Endothelial cell (in vitro differentiated cells): ENCODE data around the gene PRDM15. TPM values are rescaled to one million over a fixed set of nuclear protein-coding genes. Genes with fewer than 3 reads are reported as not detected.

Source experiments
- DNase-seq: peaks from one replicate; pipeline ENCODE4 v3.0.0; 2021; ENCODE audit warnings: low spot score
- H3K27ac Mint-ChIP-seq: one replicate; pipeline ENCODE4 v1.8.0; 2021; ENCODE audit warnings: mixed read lengths, inconsistent platforms; ENCODE audit not compliant: unreplicated experiment
- H3K27me3 Mint-ChIP-seq: one replicate; pipeline ENCODE4 v1.8.0; 2021; ENCODE audit warnings: mild to moderate bottlenecking, moderate library complexity, mixed read lengths, inconsistent platforms; ENCODE audit not compliant: unreplicated experiment
- H3K36me3 Mint-ChIP-seq: one replicate; pipeline ENCODE4 v1.8.0; 2021; ENCODE audit warnings: mild to moderate bottlenecking, low read depth, mixed read lengths, inconsistent platforms; ENCODE audit not compliant: unreplicated experiment
- H3K4me1 Mint-ChIP-seq: one replicate; pipeline ENCODE4 v1.8.0; 2021; ENCODE audit warnings: mild to moderate bottlenecking, mixed read lengths, inconsistent platforms; ENCODE audit not compliant: unreplicated experiment
- H3K4me3 Mint-ChIP-seq: one replicate; pipeline ENCODE4 v1.8.0; 2021; ENCODE audit warnings: mild to moderate bottlenecking, mixed read lengths, inconsistent platforms; ENCODE audit not compliant: unreplicated experiment
- H3K9me3 Mint-ChIP-seq: one replicate; pipeline ENCODE4 v1.8.0; 2021; ENCODE audit warnings: mixed read lengths, inconsistent platforms; ENCODE audit not compliant: unreplicated experiment
- total RNA-seq: library from RNA; stranded (reverse); fragmentation: NEBNext Ultra II Directional; extraction: Animal tissue kit (Norgen Biotek cat#: 25700); gene quantifications from one replicate; pipeline ENCODE4 v1.2.1, GENCODE V29; 2021; ENCODE audit not compliant: unreplicated experiment
- TF ChIP-seq, protein P1 (sequence below): fragments of 200-600 bp; sonication (generic); IDR thresholded peaks from one replicate; pipeline ENCODE4 v1.5.0; 2021; ENCODE audit warnings: antibody characterized with exemption; ENCODE audit not compliant: unreplicated experiment

The PRDM15 gene
- total RNA-seq, 1 donor from 2014 or later, result 7.5 TPM

DNA sequence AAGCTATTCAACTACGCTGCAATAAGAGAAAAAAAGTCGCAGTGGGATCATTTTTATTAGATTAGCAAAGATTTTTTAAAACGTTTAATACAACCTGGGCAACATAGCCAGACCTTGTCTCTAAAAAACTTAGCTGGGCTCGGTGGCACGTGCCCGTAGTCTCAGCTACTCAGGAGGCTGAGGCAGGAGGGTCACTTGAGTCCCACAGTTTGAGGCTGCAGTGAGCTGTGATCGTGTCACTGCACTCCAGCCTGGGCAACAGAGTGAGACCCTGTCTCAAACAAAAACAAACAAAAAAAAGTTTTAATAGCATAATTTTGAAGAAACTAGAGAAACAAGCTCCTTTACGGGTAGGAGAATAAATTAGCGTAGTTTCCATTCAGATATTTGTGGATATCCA is 1.0 kb upstream of the PRDM15 start:
- no peak for DNase-seq
- no peak overlapping the region for H3K4me3 Mint-ChIP-seq
- peaks cover 3% of the 10 kb centered on the region for H3K4me1 Mint-ChIP-seq
- H3K36me3 Mint-ChIP-seq, result peaks cover 5% of the 10 kb centered on the region
- no peaks in the 10 kb centered on the region for H3K9me3 Mint-ChIP-seq
- peaks cover 13% of the 10 kb centered on the region for H3K27me3 Mint-ChIP-seq
- H3K27ac Mint-ChIP-seq, result no peak overlapping the region
- TF ChIP-seq, protein P1, sequence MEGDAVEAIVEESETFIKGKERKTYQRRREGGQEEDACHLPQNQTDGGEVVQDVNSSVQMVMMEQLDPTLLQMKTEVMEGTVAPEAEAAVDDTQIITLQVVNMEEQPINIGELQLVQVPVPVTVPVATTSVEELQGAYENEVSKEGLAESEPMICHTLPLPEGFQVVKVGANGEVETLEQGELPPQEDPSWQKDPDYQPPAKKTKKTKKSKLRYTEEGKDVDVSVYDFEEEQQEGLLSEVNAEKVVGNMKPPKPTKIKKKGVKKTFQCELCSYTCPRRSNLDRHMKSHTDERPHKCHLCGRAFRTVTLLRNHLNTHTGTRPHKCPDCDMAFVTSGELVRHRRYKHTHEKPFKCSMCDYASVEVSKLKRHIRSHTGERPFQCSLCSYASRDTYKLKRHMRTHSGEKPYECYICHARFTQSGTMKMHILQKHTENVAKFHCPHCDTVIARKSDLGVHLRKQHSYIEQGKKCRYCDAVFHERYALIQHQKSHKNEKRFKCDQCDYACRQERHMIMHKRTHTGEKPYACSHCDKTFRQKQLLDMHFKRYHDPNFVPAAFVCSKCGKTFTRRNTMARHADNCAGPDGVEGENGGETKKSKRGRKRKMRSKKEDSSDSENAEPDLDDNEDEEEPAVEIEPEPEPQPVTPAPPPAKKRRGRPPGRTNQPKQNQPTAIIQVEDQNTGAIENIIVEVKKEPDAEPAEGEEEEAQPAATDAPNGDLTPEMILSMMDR, result no peak

DNA sequence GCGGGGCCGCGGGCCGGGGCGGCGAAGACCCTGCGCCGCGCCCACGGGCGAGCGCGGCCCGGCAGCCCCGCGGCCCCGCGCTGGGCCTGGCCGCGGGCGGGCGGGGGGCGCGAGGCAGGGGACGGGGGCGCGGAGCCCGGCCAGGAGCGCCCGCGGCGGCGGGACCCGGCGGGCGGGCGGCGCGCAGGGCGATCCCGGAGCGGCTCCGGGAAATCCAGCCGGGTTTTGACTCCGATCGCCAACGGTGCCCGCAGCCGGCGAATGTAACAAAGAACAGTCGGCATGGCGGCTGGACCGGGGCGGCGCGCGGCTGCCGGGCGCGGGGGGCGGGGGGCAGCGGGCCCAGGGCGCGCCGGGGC is 334 bp downstream of the PRDM15 start:
- Mint-ChIP-seq H3K27me3 (peaks cover 13% of the 10 kb centered on the region), H3K27ac (no peak overlapping the region), H3K4me3 (no peak overlapping the region), H3K36me3 (peaks cover 5% of the 10 kb centered on the region), H3K4me1 (peaks cover 3% of the 10 kb centered on the region), H3K9me3 (no peaks in the 10 kb centered on the region)
- peak; percentile 80 for DNase-seq
- TF ChIP-seq, protein P1, result no peak

DNA sequence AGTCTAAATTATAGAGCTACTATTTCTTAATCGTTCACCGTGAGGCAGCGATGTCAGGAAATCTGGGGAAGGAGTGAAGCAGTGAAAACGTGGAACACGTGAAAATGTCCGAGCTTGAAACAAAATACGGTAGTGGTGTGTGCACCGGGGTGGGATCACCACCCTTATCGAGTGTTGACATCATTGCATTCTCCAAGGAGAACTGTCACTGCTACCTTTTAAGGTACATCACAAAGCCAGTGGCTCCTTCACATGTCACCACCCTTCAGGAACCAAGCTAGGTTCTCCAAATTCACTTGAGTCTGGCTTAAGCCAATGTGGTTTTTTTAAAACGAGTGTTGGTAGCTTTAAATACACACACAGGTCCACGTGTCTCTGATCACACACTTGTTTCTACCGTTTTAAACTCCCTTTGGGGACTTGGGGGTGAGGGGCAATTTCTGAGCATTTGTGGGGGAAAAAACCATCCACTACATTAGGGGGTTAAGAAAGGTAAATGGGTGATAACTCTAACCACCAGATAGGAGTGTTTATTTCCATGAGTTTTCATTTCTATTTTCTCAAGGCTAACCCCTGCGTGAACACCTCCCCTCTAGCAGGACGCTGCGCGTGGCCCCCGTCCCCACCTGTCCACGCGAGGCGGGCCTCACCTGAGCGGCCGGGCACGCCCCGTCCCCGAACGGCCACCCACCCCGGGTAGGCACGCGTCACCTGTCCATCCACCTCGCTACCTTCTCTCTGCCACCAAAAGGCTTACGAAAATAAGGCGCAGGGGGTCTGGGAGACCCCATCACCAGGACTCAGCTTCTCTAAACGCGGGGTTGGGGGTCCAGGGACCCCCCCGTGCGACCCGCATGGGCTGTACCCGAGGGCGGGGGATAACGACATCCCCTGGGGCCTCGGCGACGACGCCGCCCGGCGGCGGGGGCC is 978 bp downstream of the PRDM15 start:
- Mint-ChIP-seq H3K27me3 (peaks cover 13% of the 10 kb centered on the region), H3K36me3 (peaks cover 9% of the 10 kb centered on the region), H3K27ac (peak overlapping the region; percentile 74), H3K4me3 (peak overlapping the region; percentile 93), H3K9me3 (no peaks in the 10 kb centered on the region), H3K4me1 (peaks cover 3% of the 10 kb centered on the region)
- no peak for DNase-seq
- TF ChIP-seq, protein P1, result no peak

DNA sequence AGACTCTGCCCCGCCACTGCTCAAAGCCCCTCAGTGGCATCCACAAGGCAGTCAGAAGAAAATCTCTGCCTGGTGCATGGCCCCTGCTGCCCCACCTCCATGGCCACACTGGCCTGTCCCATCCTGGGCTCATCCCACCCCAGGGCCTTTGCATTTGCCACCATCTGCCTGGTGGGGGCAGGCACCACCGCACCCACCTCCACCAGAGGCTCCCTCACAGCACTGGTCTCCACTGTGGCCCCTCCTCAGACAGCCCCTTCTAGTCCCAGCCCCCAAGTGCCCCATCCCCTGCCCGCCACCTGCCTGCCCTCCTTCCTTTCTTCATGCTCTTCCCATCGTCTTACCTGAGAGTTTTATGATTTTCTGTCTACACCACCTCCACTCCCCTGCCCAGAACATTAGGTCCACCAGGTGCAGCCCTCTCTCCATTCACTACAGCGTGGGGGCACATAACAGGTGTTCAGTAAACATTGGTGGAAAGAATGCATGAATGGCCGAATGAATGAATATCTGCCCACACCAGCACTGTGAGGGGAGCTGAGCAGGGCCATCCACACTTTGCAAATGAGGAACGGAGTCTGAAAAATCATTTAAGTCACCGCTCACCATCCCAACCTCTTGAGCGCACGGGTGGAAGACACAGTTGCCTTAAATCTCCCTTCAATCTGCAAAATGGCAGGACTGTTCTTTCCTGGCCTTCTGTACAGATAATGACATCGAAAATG is 2.1 kb downstream of the PRDM15 start:
- DNase-seq, result no peak
- no peak overlapping the region for H3K27ac Mint-ChIP-seq
- H3K4me3 Mint-ChIP-seq, result peak overlapping the region; percentile 93
- H3K4me1 Mint-ChIP-seq, result peaks cover 3% of the 10 kb centered on the region
- H3K9me3 Mint-ChIP-seq, result no peaks in the 10 kb centered on the region
- TF ChIP-seq, protein P1, result no peak
- H3K36me3 Mint-ChIP-seq, result peaks cover 9% of the 10 kb centered on the region
- peaks cover 13% of the 10 kb centered on the region for H3K27me3 Mint-ChIP-seq

DNA sequence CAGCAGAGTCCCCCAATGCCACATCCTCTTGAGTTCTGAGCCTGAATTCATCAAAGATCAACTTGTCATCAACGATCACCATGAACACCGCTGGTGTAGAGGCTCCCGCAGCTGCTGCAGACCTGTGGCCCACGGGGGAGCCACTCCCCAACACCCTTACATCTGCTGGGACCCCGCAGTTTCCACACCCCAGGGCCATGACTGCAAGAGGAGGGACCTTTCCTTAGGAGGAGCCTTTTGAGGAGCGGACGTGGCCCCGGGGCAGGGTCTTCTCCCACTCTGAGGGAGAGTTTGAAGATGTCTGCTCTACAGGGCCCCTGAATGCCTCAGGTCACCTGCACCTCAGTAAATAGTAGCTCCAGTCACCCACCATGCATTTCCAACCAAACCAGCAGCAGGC is 2.7 kb downstream of the PRDM15 start:
- peaks cover 3% of the 10 kb centered on the region for H3K4me1 Mint-ChIP-seq

More for the DNA sequence above, 2.7 kb downstream of the PRDM15 start:
- TF ChIP-seq, protein P1, result no peak
- no peak overlapping the region for H3K27ac Mint-ChIP-seq
- H3K9me3 Mint-ChIP-seq, result no peaks in the 10 kb centered on the region
- H3K36me3 Mint-ChIP-seq, result peaks cover 9% of the 10 kb centered on the region
- H3K4me3 Mint-ChIP-seq, result no peak overlapping the region
- DNase-seq, result no peak
- H3K27me3 Mint-ChIP-seq, result peaks cover 13% of the 10 kb centered on the region
